GM19467 (cell line): ENCODE results near the gene TANGO6.
"Not testable (repeated sequence)": the region's sequence is repeated elsewhere in the genome, so short reads cannot be mapped to it uniquely, and the experiment has no call there.

ENCODE experiments used
- ATAC-seq: cut with Tn5 transposase; IDR thresholded peaks from one replicate; pipeline ENCODE4 v1.9.1; 2021; ENCODE audit warnings: mild to moderate bottlenecking, moderate library complexity; ENCODE audit not compliant: unreplicated experiment

Gene TANGO6

DNA sequence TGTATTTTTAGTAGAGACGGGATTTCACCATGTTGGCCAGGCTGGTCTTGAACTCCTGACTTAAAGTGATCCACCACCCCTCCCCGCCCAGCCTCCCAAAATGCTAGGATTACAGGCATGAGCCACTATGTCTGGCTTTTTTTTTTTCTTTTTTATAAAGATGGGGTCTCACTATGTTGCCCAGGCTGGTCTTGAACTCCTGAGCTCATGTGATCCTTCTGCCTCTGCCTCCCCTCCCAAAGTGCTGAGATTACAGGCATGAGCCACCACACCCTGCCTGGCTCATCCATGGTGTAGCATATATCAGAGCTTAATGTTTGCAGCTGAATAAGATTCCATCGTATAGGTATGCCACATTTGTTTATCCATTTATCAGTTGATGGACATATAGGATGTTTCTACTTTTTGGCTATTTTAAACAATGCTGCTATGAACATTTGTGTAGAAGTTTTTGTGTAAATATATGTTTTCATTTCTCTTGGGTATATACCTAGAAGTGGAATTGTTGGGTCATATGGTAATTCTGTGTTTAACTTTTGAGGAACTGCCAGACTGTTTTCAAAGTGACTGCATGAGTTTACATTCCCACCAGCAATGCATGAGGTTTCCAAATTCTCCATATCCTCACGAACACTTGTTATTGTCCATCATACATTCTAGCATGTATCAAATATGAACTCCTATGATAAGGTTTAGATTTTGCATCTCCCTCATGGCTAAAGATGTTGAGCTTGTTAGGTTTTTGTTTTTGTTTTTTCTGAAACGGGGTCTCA, 206.5 kb downstream of the TANGO6 start:
- no peak for ATAC-seq

DNA sequence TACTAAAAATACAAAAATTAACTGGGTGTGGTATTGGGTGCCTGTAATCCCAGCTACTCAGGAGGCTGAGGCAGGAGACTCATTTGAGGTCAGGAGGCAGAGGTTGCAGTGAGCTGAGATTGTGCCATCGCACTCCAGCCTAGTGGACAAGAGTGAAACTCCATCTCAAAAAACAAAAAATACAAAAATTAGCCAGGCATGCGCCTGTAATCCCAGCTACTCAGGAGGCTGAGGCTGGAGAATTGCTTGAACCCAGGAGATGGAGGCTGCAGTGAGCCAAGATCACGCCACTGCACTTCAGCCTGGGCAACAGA, 208.1 kb downstream of the TANGO6 start:
- ATAC-seq = not testable (repeated sequence)

DNA sequence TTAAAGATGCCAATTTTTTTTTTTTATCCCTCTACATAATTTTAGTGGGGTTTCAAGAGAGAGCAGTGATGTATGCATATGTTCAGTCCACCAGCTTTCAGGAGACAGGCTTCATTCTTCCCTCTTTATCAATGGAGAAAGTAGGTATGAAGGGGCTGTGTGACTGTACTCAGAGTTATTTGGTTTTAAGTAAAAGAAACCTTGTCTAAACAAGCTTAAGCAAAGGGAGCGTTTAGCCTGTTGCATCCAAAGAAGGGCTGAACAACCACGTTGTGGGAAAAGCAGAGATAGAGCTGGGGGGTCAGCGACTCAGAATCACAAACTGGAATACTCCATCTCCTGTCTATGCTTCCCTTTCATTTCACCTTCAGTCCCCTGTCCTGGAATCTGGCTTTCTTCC, 211.7 kb downstream of the TANGO6 start:
- ATAC-seq = no peak

DNA sequence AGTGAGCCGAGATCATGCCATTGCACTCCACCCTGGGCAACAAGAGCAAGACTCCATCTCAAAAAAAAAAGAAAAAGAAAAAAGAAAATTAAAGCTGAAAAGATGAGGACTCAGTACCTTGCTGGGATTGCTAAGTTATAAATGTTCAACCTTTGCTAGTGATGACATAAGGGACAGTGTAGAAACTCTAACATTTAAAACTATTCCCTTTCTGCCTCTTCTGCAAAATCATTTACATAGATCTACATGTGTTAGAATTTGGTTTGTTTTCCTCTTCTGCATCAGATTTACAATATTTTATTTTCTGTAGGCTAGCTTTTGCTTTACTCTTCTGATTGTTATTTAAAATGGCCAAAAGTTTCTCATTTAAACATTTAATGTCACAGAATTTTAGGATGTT, 212.6 kb downstream of the TANGO6 start:
- ATAC-seq = no peak

DNA sequence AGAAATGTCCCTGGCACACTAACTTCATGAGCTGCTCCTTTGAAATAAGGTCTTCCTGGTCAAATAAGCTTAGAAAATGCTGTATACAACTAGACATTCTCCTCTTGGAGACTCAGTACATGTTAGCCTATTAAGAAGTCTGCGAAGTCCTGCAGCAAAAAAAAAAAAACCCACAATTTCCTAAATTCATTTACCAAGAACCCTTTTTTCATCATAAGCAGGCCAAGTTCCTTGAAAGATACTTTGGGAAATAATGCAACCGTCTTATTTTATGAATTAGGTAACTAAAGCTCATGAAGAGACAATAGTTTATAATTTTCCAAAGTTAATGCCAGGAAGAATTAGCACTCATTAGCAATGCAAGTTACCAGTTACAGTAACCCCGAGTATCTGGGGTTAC, 213.1 kb downstream of the TANGO6 start:
- ATAC-seq = no peak

DNA sequence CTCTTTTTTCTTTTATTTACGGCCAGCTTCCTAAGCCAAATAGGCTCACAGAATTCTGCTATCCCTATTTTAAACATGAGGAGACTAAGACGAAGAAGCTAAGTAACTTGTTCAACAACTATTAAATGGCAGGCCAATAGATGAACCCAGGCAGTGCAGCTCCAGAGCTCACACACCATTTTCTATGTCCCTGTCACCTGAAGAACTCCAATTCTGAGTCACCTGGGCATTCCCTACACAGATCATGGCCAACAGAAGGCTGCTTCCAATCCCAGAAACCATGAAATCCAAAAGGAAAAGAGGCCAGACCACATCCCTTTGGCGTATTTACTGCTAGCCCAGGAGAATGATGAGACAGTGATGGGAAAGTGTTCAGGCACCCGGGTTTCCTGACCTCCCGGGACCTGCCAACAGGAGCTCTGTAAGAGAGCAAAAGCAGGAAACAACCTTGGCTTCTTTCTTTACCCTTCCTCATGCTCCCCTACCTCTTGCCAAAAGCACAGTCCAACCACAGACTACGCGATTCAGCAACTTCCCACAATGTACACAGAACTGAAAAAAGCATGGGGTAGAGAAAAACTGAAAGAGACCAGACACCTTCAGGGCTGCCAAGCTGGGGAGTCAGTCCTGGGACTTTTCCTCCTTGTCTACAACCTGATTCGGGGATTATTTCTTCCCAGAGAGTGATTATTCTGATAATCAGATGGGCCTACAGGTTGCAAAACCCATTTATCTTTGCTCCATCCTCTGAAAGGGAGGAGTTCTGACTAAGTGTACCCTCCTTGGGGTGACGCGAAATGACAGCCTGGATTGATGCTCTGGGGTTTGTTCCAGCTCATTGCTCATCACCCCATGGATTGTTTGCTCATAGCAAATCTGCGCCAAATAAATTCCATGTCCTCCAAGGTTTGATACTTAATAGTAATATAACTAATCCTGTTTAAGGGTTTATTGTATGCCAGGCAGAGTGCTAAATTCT, 214.4 kb downstream of the TANGO6 start:
- ATAC-seq = no peak

DNA sequence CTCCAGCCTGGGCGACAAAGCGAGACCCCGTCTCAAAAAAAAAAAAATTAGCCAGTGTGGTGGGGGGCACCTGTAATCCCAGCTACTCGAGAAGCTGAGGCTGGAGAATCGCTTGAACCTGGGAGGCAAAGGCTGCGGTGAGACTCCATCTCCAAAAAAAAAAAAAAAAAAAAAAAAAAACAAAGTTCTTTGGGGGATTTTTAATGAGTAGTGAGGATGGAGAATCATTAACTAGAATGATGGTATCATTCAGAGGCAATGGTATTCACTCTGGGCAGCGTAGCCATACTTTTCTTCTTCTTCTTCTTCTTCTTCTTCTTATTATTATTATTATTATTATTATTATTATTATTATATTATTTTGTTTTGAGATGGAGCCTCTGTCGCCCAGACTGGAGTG, 220.2 kb downstream of the TANGO6 start:
- not testable (repeated sequence) for ATAC-seq

DNA sequence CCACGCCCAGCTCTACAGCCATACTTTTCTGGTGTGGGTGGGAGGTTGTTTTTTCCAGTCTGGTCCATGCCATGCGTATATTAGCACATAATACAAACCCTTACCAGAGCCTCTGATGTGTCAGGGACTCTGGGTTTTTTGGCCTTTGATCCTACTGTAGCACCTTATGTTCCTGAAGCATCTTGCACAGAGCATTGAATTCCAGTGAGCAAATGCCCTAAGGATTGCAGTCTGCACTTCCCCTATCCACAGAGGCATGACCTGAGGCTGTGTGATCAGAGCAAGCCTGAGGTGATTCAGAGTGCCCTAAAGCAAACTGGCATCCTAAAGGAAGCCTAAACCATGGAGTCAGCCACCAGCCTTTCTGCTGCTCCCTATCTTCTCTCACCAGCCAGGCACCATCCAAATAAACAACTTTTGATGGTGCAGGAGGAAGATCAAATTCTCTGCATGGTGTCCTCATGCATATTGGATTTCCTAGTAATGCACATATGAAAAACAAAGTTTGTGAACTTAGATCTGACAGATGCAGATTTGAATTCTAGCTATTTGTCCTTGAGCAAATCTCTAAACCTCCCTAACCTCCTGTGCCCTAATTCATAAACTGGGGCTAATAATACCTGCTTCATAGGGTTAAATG, 220.9 kb downstream of the TANGO6 start:
- no peak for ATAC-seq

DNA sequence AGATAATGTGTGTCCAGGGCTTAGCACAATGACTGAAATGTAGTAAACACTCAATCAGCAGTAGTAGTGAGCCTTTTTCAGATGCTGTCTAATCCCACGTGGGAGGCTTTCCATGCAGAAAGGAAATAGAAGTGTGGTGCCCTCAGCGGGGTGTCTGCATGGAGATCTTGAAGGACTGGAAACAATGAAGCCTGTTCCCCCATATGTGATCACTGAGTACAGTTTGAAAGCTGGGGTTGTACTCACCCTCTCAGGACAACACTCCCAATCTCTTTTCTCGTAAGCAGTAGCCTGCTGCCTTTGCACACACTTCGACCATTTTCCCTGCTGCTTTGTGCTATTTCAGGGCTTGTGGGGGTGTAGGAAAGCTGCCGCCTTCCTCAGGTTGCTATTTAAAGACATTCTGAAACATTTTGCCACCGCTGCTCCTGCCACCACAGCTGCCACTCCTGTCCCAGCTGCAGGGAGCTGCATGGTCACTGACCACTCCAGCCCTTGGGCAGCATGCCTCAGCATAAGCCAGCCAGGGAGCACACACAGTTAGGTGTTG, 221.5 kb downstream of the TANGO6 start:
- ATAC-seq = no peak

DNA sequence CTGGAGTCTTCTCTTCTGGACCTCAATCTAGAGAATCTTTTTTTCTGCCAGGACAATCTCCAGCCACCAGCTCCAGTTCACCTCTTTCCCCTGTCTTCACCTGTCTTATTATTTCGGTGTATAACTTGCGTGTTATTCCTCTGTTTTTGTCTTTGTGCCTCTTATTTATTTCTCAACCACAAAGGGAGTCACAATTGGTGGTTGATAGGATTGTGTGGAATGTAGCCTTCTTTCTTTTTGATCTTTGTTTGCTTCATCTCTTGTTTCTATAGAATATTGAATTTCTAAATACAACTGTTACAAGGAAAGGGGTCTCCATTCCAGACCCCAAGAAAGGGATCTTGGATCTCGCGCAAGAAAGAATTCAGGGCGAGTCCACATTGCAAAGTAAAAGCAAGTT, 226.2 kb downstream of the TANGO6 start:
- no peak for ATAC-seq

DNA sequence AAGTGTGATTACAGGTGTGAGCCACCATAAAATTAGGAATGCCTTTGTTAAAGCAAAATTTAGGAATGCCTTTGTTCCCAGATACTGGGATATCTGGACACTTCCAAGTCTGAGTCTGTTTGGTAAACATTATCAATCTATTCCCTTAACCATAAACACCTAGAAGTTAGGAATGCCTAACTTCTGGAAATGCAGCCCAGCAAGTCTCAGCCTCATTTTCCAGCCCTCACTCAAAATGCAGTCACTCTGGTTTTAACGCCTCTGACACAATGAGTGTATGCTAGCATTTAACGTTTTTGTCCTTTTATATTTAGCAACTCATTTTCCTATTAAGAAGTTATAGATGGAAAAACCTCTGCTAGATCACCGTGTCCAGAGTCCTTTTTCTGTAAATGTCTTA, 227.7 kb downstream of the TANGO6 start:
- no peak for ATAC-seq

DNA sequence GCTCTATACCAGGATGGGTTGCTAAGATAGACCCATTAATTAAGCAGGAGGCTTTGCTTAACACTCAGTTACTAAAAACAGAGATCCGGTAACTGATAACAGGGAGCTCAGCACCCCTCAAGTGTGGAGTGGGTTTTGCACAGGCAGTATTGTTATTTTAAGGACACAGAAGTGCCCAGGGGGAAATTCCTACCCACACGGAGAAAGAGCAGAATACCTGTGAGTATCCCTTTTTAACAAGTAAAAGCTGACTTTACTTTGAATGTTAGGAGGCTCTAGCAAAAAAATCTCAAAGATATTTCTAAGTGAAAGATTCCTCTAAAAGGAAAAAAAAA, 229.3 kb downstream of the TANGO6 start:
- ATAC-seq = no peak

DNA sequence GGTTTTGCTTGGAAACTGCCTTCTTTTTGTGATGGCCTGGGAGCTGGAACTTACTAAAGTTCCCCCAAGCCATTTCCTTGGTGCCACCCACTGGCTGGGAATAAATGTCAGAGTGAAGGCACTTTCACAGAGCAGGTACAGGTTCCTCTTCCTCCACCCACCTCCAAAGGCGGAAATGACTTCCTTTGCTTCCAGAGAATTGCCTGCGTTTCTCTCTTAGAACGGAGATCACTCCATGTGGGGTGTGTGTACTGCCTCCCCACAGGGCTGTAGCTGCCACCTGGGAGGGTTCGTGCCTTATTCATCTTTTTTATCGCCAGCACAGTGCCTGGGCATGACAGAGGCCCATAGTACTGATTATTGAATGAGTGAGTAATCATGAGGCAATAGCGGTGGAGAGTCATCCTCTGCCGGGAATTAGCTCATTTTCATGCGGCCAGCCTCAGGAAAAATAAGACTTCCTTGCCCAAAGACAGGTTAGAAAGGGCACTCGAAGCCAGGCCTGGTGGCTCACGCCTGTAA, 229.9 kb downstream of the TANGO6 start:
- no peak for ATAC-seq

DNA sequence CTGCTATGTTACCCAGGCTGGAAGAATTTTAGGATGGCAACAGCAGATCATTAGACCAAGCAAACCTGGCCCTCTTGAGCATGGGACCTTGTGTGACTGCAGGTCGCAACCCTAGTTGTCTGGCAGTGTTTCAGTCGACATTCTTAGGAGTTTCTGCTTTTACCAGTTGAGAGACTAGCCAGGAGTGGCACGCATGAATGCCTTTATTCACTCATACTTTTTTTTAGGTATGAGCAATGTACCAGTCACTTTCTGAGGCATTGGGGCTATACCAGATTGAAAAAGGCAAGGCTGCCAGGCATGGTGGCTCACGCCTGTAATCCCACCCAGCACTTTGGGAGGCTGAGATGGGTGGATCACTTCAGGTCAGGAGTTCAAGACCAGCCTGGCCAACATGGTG, 233.9 kb downstream of the TANGO6 start:
- no peak for ATAC-seq

DNA sequence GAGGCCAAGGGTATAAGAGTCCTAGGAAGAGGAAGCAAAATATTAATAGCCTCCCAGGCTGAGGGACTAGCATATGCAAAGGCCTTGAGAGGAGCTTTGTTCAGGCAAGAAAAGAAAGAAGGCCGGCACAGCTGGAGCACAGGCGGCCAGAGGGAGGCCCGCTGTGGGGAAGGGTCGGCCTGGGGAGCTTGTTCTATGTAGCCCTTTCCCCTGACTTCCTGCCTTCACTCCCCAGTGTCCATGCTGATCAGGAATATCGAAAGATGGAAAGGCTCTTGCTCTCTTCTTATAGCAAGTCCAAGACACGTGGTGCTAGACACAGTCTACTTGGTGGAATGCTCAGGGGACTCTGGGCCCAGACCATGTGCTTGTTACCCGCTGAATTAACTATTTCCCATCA, 234.7 kb downstream of the TANGO6 start:
- no peak for ATAC-seq

DNA sequence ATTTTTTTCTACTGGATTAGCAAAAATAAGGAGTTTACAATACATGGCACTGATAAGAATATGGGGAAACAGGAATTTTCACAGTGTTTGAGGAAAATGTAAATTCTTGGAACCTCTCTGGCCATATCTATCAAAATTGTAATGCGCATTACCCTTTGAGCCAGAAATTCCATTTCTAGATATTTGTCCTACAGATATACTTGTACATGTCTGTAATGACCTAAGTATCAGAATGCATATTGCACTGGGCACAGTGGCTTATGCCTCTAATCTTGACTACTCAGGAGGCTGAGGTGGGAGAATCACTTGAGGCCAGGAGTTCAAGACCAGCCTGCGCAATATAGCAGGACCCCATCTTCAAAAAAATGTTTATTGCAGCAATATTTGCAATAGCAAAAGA, 236.4 kb downstream of the TANGO6 start:
- ATAC-seq = no peak

DNA sequence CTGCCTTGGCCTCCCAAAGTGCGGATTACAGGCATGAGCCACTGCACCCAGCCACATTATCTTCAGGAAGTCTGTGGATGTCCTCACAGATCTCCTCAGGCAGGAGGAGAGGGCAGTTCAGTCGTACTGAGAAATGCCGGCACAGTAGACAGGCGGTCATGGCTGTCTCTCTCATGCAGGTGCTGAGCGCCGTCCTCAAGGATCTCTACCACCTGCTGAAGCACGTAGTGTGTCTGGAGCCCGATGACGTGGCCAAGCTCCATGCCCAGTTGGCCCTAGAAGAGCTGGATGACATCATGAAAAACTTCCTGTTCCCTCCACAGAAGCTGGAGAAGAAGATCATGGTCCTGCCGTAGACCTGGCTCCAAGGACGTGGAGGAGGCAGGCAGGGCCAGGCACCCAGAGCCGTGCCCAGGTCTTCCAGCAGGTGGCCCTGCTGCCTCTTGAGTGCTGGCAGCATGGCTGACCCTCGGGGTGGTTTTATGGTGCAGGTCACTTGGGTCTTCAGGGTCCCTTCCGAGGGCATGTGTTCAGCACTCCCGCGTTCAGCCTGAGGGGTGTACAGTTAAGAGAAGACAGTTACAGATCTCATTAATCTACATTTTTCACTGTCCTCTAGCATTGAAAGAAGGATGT, 240.1 kb downstream of the TANGO6 start:
- ATAC-seq = no peak

DNA sequence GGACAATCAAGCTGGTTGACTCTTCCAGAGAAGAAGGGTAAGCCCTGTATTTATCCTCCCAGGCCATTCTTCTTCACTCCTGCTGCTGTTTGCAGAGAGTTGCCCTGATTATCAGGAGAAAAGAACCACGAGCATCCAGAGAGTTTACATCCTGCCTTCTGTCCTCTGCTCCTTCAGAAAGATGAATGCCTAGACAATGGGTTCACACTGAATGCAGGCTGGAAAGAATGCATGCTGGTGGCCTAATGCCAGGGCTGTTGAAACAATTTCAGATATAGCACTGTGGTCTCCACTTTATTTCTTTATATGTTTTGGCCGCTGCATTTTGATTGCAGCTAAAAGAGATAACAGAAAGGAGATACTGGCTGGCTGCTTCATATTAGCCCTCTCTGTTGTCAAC, 241.0 kb downstream of the TANGO6 start:
- no peak for ATAC-seq

DNA sequence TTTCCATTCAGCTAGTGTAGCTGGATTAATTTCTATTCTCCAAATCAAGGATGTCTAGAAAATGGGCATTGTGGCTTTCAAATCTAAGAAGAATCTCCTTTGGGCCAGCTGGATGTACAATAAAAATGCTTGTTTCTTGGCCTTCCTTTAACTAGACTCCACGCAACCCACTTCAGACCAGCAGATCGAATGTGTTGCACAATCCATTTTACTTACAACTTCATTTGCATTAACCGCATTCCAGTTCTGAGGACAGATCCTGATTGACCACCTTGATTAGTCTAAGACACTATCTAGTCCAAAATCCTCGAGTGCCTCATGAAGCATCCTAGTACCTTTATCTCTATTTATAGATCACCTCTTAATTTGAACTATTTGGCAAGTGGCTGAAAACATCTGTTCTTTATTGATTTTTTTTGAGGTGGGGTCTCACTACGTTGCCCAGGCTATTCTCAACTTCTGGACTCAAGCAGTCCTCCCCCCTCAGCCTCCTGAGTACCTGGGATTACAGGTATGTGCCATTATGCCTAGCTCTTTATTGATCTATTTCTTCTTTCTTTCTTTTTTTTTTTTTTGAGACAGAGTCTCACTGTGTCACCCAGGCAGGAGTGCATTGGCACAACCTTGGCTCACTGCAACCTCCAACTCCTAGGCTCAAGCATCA, 241.8 kb downstream of the TANGO6 start:
- no peak for ATAC-seq

DNA sequence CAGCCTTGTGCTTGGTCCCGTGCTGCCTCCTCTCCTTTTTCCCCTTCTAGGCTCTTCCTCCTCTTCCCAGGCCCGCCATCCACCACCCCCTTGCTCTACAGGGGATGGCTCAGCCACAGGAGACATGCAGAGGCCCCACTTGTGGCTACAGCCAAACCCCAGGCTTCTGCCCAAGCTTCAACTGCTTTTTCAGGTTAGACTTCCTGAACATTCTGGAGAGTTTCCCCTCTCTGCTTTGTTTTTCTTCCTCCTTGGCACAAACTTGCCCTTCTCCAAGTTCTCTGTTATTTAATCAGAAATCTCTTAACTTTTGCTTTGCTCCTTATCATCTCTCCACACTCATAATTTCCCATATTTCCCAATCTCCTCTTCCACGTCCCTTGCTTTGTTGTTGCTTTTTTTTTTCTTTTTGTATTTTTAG, 243.8 kb downstream of the TANGO6 start:
- no peak for ATAC-seq
